Measurements from ENCODE around the gene INPP5J. TPM values are rescaled to one million over a fixed set of nuclear protein-coding genes. Genes with fewer than 3 reads are reported as not detected.
"Not testable (repeated sequence)": the region's sequence is repeated elsewhere in the genome, so short reads cannot be mapped to it uniquely, and the experiment has no call there.

The INPP5J gene
- total and polyA plus RNA-seq, 2 of the 13 experiments (the other 11 are each of a cell fraction or from before 2014, with no cell fraction given) = 0.24 to 1.1 TPM

GRCh38 chr22:31112547-31113091 is 10.1 kb upstream of the INPP5J start:
- H3K27me3 ChIP-seq (ENCODE audit: control insufficient read depth in 1 of 2, insufficient read depth in 2 of 2, low read length in 2 of 2); H3K79me2 ChIP-seq (ENCODE audit: insufficient read depth, low read length); H3K27ac ChIP-seq (ENCODE audit: extremely low read length, insufficient read depth, low read length); H3K9me3 ChIP-seq (ENCODE audit: low read length); FAIRE-seq; H3K4me2 ChIP-seq (ENCODE audit: low read depth, low read length); H2AFZ ChIP-seq (ENCODE audit: low read length); H4K20me1 ChIP-seq (ENCODE audit: insufficient read depth, low read length); H3K36me3 ChIP-seq (replicated peaks in 1 of 2; ENCODE audit: control insufficient read depth in 1 of 2, insufficient read depth in 2 of 2, low read length in 2 of 2); ATAC-seq; POLR2A ChIA-PET; H3K9ac ChIP-seq (ENCODE audit: insufficient read depth, low read depth, low read length); in situ Hi-C loops (cut with HindIII; ENCODE audit: extremely low pct_ligation_motif_present, low pct_unique_long_range_greater_than_20kb); H3K4me3 ChIP-seq (replicated peaks in 1 of 3; ENCODE audit: insufficient read depth in 1 of 3, low read depth in 2 of 3, low read length in 3 of 3); CTCF ChIA-PET (ENCODE audit: low intra/inter-chr PET ratio, low total read pairs); intact Hi-C loops (cut with micrococcal nuclease; ENCODE audit: unreplicated experiment); BruUV-seq (replicated peaks); H3K4me1 ChIP-seq (ENCODE audit: insufficient read depth, low read length); DNase-seq (ENCODE audit: low spot score): not testable (repeated sequence)
- 71% methylated on average over 7 of the region's 7 CpGs for WGBS (ENCODE audit: low lambda C conversion rate)
- peak; percentile 63 for TF ChIP-seq NFYB (CRISPR knock-in tag; IDR thresholded peaks at IDR 0.05)
- peak; percentile 49 for TF ChIP-seq NFYC (CRISPR knock-in tag; IDR thresholded peaks at IDR 0.05)

GRCh38 chr22:31118046-31118820 is 4.5 kb upstream of the INPP5J start:
- TF ChIP-seq ZFP36L1 (CRISPR knock-in tag; IDR thresholded peaks at IDR 0.05) (no peak), KMT2B (CRISPR knock-in tag; IDR thresholded peaks at IDR 0.05) (no peak), ZSCAN21 (CRISPR knock-in tag; IDR thresholded peaks at IDR 0.05; ENCODE audit: borderline replicate concordance) (peak; percentile 77; the same call in 1 of the 2 replicates), MBD4 (IDR thresholded peaks at IDR 0.05; ENCODE audit: borderline replicate concordance, low read length) (no peak), MAFK (conservative IDR thresholded peaks at IDR 0.05 in 1 of 2, IDR thresholded peaks at IDR 0.05 in 1 of 2; ENCODE audit: low read length in 2 of 2) (0 out of 4 replicates have a peak, but pooled peaks of 1 of the 2 experiments have one; percentile 9)
- no peak overlapping the region for H3K4me3 ChIP-seq (replicated peaks in 1 of 3; ENCODE audit: insufficient read depth in 1 of 3, low read depth in 2 of 3, low read length in 3 of 3)
- H3K4me2 ChIP-seq (ENCODE audit: low read depth, low read length) = no peak overlapping the region
- no peaks in the 10 kb centered on the region for H3K79me2 ChIP-seq (ENCODE audit: insufficient read depth, low read length)
- no peak overlapping the region for H3K27ac ChIP-seq (ENCODE audit: extremely low read length, insufficient read depth, low read length)
- H3K9me3 ChIP-seq (ENCODE audit: low read length) = no peaks in the 10 kb centered on the region
- no peak overlapping the region for H2AFZ ChIP-seq (ENCODE audit: low read length)
- ChIA-PET CTCF (ENCODE audit: low intra/inter-chr PET ratio, low total read pairs) (no interaction called here), POLR2A (interaction anchor here (1.0 to 1.2 kb wide), 3 partner anchors 11 to 149 kb away, joined by 3 to 6 read pairs (median 3); partner anchors contain the start of genes MORC2, SELENOM, SMTN and TUG1)
- intact Hi-C loops (cut with micrococcal nuclease; ENCODE audit: unreplicated experiment) = no loop called here
- no peaks in the 10 kb centered on the region for H4K20me1 ChIP-seq (ENCODE audit: insufficient read depth, low read length)
- BruUV-seq (replicated peaks) = no TSS peak
- WGBS (ENCODE audit: low lambda C conversion rate) = 59% methylated on average over 3 of the region's 3 CpGs
- H3K9ac ChIP-seq (ENCODE audit: insufficient read depth, low read depth, low read length) = no peak overlapping the region
- no peak for FAIRE-seq
- peaks cover 30% of the 10 kb centered on the region for H3K4me1 ChIP-seq (ENCODE audit: insufficient read depth, low read length)
- H3K27me3 ChIP-seq (ENCODE audit: control insufficient read depth in 1 of 2, insufficient read depth in 2 of 2, low read length in 2 of 2) = peaks cover 0 to 7% of the 10 kb centered on the region in 2 experiments; a peak in 3 of 5 replicates
- no peak for DNase-seq (ENCODE audit: low spot score)
- no peaks in the 10 kb centered on the region for H3K36me3 ChIP-seq (replicated peaks in 1 of 2; ENCODE audit: control insufficient read depth in 1 of 2, insufficient read depth in 2 of 2, low read length in 2 of 2)
- ATAC-seq = peak; percentile 19; the same call in 2 of the 3 replicates
- in situ Hi-C loops (cut with HindIII; ENCODE audit: extremely low pct_ligation_motif_present, low pct_unique_long_range_greater_than_20kb) = no loop called here
